ENCODE results near the gene CAMK4.

GRCh38 chr5:111385970-111386831 lies 162.0 kb downstream of the CAMK4 start:
- TF ChIP-seq ELF4 (IDR thresholded peaks at IDR 0.05), result no peak
- TF ChIP-seq SUZ12 (IDR thresholded peaks at IDR 0.05), result no peak
- no peak for TF ChIP-seq ZNF384 (IDR thresholded peaks at IDR 0.05)
- no peak for TF ChIP-seq FOXM1 (IDR thresholded peaks at IDR 0.05; ENCODE audit: borderline replicate concordance)
- TF ChIP-seq L3MBTL2 (conservative IDR thresholded peaks at IDR 0.05), result no peak
- no peak for TF ChIP-seq BHLHE40 (IDR thresholded peaks at IDR 0.05; ENCODE audit: borderline replicate concordance)
- no peak for TF ChIP-seq NFRKB (IDR thresholded peaks at IDR 0.05)
- no peak for TF ChIP-seq PKNOX1 (IDR thresholded peaks at IDR 0.05)
- no peak for TF ChIP-seq FOXK2 (IDR thresholded peaks at IDR 0.05)
- TF ChIP-seq SP1 (IDR thresholded peaks at IDR 0.05), result no peak
- TF ChIP-seq HDGF (IDR thresholded peaks at IDR 0.05; ENCODE audit: borderline replicate concordance), result no peak

Measured in HEK293T (cell line).